Ramos (cell line): ENCODE data around the gene KIFC3.
"Not testable (repeated sequence)": the region's sequence is repeated elsewhere in the genome, so short reads cannot be mapped to it uniquely, and the experiment has no call there.

ENCODE experiments used
- in situ Hi-C: fragments of 300-500 bp; cut with MboI; formaldehyde crosslinking; loops from one replicate; pipeline ENCODE4 v1.14.3; 2022; ENCODE audit warnings: low sequenced_read_pairs; ENCODE audit not compliant: unreplicated experiment

Gene KIFC3

GRCh38 chr16:57826052-57826451, 23.8 kb upstream of the KIFC3 start:
- in situ Hi-C loops, result no loop called here

- in situ Hi-C loops, result no loop called here
Measured at GRCh38 chr16:57825298-57826044, 23.2 kb upstream of the KIFC3 start.

- in situ Hi-C loops, result no loop called here
Measured at GRCh38 chr16:57824888-57825287, 22.6 kb upstream of the KIFC3 start.

GRCh38 chr16:57823836-57824235, 21.5 kb upstream of the KIFC3 start:
- in situ Hi-C loops, result no loop called here

GRCh38 chr16:57822856-57823255, 20.6 kb upstream of the KIFC3 start:
- in situ Hi-C loops, result no loop called here

GRCh38 chr16:57822018-57822553, 19.8 kb upstream of the KIFC3 start:
- in situ Hi-C loops, result no loop called here

- in situ Hi-C loops, result no loop called here
Measured at GRCh38 chr16:57821149-57821971, 19.1 kb upstream of the KIFC3 start.

- in situ Hi-C loops, result no loop called here
Measured at GRCh38 chr16:57818377-57819064, 16.2 kb upstream of the KIFC3 start.

- in situ Hi-C loops, result no loop called here
Measured at GRCh38 chr16:57817680-57818079, 15.4 kb upstream of the KIFC3 start.

GRCh38 chr16:57815987-57816745, 13.9 kb upstream of the KIFC3 start:
- in situ Hi-C loops, result no loop called here

GRCh38 chr16:57814896-57815295, 12.6 kb upstream of the KIFC3 start:
- in situ Hi-C loops, result no loop called here

GRCh38 chr16:57813466-57813865, 11.2 kb upstream of the KIFC3 start:
- in situ Hi-C loops, result no loop called here

- in situ Hi-C loops, result not testable (repeated sequence)
Measured at GRCh38 chr16:57811340-57811739, 9.0 kb upstream of the KIFC3 start.

GRCh38 chr16:57810197-57811031, 8.1 kb upstream of the KIFC3 start:
- in situ Hi-C loops, result no loop called here

GRCh38 chr16:57809276-57810196, 7.2 kb upstream of the KIFC3 start:
- in situ Hi-C loops, result no loop called here

GRCh38 chr16:57808589-57809228, 6.4 kb upstream of the KIFC3 start:
- in situ Hi-C loops, result no loop called here

- in situ Hi-C loops, result no loop called here
Measured at GRCh38 chr16:57807968-57808528, 5.8 kb upstream of the KIFC3 start.
